HuH-7.5 (cell line): ENCODE measurements around the gene OLFML2B.

ENCODE experiments used
- DNase-seq: peaks from one replicate; pipeline ENCODE4 v3.0.0; 2011; ENCODE audit warnings: low spot score

Gene OLFML2B

DNA sequence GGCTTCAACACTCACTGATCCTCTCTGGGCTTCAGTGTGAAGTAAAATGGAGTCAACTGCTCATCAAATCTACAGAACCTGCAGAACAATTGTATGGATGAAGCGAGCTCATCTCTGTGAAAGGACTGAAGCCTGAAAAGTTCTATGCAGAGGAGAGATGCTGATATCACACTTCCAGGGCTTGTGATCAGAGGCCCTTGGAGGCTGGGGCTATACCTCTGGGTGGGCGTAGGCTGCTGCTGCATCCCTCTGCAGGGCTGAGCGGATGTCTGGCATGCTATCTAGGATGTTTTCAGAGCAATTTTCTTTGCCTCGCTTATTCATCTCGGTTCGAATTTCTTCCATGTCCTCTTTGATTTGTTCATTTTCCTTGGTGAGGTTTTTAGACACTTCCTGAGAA, 17.6 kb downstream of the OLFML2B start:
- no peak for DNase-seq

- no peak for DNase-seq
Observed at GRCh38 chr1:162004441-162004950, 19.2 kb downstream of the OLFML2B start.

DNA sequence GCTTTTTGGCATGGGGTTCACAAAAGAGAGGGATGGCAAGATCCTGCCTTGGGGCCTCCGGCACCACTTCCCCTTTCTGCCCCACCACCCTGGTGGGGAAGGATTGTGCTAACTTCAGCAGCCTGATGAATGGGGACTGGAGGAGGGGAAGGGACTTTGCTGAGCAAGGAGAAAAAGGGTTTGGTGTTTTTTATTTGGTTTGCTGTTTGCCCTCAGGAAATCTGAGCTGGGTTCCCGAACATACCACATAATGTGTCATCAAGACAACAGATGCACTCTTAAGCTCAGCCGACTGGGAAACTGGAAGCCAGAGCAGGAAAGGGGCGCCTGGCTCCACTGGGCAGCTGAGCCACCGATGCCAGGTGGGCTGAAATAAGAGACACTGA, 19.8 kb downstream of the OLFML2B start:
- DNase-seq, result no peak

DNA sequence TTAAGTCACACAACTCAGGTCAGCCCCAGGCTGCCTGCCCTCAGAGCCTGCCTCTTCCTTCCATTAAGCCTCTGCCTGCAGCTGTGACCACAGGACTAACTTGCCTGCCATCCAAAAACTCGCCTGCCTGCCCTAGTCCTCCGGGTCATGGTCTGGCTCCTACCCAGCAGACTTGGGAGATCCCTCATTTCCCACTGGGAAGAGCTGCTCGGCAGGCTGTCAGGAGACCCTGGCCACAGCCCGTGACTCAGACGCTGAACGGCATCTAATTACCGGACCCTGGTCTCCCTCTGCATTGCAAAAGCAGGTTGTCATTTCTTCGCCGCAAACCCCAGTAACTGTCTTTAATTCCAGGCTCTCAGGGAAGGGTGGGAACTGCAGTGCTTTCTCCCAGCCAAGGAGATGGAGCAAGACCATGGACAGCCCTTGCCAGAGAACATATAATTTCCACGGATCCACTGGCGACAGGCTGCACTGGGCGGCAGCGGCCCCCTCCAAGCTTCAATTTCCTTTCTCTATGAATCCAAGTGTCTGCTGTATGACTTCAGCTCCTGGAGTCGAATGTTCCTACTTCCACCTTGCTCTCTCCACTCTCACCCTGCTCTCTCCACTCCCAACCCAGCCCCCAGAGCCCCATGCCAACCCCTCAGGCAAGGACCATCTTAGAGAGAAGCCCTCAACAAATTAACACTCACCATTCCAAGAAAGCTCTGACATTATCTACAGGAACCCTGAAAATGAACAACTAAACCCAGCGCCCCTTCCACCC, 20.4 kb downstream of the OLFML2B start:
- DNase-seq, result no peak

DNA sequence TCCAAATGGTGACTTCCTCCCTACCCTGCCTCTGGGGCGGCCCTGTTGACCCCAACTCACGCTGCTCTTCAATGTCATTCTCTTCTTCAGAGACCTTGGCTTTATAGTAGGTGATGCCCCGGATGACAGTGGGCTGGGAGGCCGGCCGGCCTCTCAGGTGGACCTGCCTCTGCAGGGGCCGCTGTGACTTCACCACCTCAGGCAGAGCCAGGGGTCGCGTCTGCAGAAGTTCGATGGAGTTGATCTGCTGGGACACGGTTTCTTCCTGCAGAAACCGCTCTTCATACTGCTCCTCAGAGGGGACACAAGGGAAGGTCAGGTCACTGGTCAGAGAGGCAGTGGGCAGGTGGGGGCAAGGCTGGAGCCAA, 23.6 kb downstream of the OLFML2B start:
- DNase-seq, result no peak

GRCh38 chr1:161999301-162000052, 24.2 kb downstream of the OLFML2B start:
- DNase-seq, result no peak

GRCh38 chr1:161998811-161999210, 24.9 kb downstream of the OLFML2B start:
- no peak for DNase-seq

DNA sequence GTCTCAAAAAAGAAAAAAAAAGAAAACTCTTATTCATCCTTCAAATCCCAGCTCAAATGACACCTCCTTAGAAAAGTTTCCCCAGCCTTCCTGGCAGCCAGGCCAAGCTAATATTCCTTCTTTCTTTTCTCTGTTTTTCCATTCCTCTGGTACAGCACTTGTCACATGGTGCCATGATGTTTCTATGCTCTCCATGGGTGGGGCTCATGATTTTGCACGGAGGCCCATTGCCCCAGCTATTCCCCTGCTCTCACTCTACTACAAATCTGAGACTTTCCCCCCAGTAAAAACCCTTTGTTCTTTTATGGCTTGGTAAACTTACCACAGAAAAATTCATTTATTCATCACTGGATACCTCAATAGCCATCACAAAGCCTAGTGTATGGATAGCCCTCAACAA, 26.5 kb downstream of the OLFML2B start:
- no peak for DNase-seq

DNA sequence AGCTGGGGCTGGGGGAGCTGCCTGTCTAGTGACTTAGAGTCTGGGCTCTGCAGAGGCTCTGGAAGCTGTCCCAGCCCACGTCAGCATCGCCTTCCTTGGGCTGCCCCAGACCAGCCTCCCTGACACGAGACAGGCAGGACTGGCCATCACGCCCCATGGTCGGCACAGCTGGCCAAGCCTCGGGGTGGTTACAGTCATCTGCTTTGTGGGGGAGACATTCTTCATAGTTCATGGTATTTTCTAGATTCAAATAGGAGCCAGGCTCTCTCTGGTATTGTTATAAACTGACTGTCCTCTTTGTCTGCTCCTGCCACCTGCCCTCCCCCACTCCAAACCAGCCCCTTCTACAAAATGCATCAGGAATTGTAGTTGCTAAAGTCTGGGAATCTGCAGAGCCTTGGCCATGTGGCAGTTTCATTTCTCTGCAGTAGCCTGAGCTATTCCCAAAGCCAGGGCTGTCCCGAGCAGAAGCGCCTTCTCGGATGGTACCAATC, 29.4 kb downstream of the OLFML2B start:
- DNase-seq, result no peak

- no peak for DNase-seq
Observed at GRCh38 chr1:161993576-161993975, 30.1 kb downstream of the OLFML2B start.

DNA sequence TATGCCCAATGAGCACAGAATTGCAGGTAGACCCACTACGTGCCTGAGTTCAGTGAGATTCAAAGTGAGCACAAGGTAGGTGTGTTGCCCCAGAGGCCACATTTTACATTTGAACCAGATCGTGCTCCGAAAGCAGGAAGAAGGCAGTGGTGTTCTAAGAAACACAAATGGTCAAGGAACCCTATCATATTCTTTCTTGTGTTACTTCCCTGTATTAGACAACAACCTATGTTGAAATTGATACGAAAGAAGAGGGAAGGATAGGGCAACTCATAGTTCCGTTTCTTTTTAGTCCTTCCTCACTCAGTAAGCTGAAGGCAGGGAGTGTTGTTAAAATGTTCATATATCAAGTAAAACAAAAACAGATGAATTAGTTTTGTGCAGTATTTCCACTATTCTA, 33.9 kb downstream of the OLFML2B start:
- DNase-seq, result no peak

DNA sequence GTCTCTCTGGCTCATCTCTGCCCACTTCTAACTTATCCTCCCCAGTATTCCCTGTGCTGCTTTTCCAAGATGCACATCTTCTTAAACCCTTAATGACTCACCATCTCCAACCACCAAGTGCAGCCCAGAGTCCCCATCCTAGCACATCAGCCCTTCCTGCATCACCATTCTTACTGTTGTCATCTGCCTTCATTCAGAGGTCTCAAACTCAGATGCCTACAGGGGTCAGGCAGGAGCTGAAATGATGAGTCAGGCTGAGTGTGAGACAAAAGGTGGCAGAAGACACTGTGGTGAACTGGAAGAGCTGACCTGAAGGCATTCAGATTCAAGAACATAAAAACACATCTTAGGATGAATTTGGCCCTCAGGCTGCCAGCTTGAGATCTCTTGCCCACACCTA, 34.6 kb downstream of the OLFML2B start:
- DNase-seq, result no peak

DNA sequence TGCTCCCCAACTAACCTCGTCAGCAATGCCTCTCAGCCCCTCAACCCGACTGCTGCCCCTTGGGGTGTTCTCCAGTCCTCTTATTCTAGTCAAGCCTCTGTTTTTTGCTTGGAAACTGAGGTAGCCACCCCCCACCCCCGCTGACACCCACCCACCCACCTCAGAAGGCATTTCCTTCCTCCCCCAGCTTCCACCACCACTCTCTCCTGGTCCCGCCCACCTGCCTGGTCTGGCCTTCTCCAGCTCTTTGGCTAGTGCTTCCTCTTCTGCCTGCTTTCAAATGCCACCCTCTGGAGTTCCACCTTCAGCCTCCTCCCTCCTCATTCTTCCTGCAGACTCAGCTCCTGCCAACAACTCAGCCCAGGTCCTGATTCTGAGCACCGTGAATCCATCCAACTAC, 35.3 kb downstream of the OLFML2B start:
- DNase-seq, result no peak

DNA sequence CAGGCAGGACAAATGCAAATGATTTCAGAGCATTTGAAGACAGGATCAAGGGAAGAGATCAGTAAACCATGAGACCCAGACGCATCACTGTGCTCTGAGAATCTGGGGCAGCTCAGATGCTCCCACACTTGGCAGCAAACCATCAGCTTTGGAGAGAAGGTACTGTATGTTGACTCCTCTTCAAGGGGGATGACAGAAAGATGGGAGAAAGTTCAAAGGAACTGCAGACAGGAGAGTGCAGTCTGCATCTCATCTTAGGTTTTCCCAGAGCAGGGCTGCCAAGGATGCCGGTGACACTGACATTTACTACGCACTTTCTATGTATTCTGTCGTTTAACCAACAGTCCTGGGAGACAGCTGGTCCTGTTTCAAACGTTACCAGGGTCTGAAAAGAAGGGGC, 35.8 kb downstream of the OLFML2B start:
- no peak for DNase-seq

- DNase-seq, result no peak
Observed at GRCh38 chr1:161987303-161987702, 36.4 kb downstream of the OLFML2B start.

GRCh38 chr1:161986328-161986727, 37.3 kb downstream of the OLFML2B start:
- no peak for DNase-seq

DNA sequence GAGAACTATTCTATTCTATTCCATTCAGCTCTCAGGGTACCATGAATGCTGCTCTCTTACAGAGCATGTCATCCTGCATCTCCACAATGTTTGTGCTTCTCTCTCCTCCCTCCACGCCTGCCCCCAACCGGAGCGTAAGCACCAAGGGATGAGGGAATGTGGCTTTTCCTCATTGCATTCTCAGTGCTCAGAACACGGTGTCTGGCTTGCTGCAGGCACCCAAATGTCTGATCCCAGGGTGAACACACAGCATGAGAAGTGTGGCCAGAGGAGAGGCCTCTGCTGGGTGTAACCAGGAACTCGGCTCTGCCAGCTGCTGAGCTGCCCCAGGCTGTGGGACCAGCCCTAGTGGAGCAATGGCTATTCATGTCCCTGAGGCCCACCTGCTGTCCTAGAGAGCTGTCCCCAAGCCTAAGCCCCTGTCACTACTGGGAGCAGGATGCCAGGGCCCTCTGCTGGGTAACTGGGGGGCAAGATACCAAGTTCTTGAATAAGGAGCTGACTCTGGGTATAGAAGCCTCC, 38.3 kb downstream of the OLFML2B start:
- no peak for DNase-seq

- no peak for DNase-seq
Observed at GRCh38 chr1:161983725-161984124, 39.9 kb downstream of the OLFML2B start.

- DNase-seq, result no peak
Observed at GRCh38 chr1:161982917-161983316, 40.8 kb downstream of the OLFML2B start.

DNA sequence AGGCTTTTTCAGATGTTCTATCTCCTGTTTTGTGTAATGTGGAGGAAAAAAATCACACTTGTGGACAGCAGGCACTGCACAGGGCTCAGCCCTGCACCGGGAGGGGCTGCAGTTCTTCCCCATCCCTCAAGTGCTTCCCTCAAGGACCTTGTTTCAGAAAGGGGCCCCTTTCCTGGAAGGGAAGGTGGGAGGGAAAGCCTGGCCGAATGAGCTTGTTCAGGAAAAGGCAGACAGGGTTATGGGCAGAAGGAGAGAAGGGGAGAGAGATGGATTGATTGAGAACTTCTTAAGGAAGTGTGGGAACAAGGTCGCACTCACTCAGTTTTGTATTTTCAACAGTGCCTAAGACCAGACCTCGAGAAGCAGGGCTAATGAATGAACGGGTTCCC, 41.2 kb downstream of the OLFML2B start:
- DNase-seq, result no peak

- DNase-seq, result no peak
Observed at GRCh38 chr1:161981735-161982506, 41.7 kb downstream of the OLFML2B start.

GRCh38 chr1:161981126-161981525, 42.5 kb downstream of the OLFML2B start:
- DNase-seq, result no peak
